Subcutaneous abdominal adipose tissue (tissue), 5 donors: ENCODE measurements around the gene CSF1.

Experiments used
- H3K27ac ChIP-seq: one replicate; pipeline ENCODE4 v1.7.0; 2013; ENCODE audit warnings: low read depth, mild to moderate bottlenecking, inconsistent platforms, low read length, moderate library complexity
- H3K27me3 ChIP-seq, 5 donors: one replicate each; pipeline ENCODE4 v1.7.0; 2013; ENCODE audit warnings: low read length in 5 of 5, inconsistent platforms in 1 of 5; ENCODE audit not compliant: control insufficient read depth in 5 of 5, insufficient read depth in 4 of 5
- H3K36me3 ChIP-seq, 5 donors: one replicate each; pipeline ENCODE4 v1.7.0; 2013; ENCODE audit warnings: low read length in 5 of 5; ENCODE audit not compliant: control insufficient read depth in 5 of 5, insufficient read depth in 5 of 5
- H3K4me1 ChIP-seq, 5 donors: one replicate each; pipeline ENCODE4 v1.7.0; 2013; ENCODE audit warnings: low read length in 5 of 5, mild to moderate bottlenecking in 3 of 5, moderate library complexity in 1 of 5; ENCODE audit not compliant: control insufficient read depth in 5 of 5, insufficient read depth in 5 of 5
- H3K4me3 ChIP-seq, 5 donors: one replicate each; pipeline ENCODE4 v1.7.0; 2013; ENCODE audit warnings: low read length in 5 of 5, low read depth in 1 of 5
- H3K9ac ChIP-seq, 5 donors: one replicate each; pipeline ENCODE4 v1.7.0; 2013; ENCODE audit warnings: low read length in 5 of 5, mild to moderate bottlenecking in 4 of 5, moderate library complexity in 3 of 5
- H3K9me3 ChIP-seq, 5 donors: one replicate each; pipeline ENCODE4 v1.7.0; 2013; ENCODE audit warnings: low read length in 5 of 5; ENCODE audit not compliant: control insufficient read depth in 5 of 5
- donor health status: healthy.
- donor health status: healthy.
- donor health status: healthy.
- donor health status: healthy.
- donor health status: healthy.

CSF1 gene

GRCh38 chr1:109901524-109902145 lies 9.0 kb upstream of the CSF1 start:
- H3K9me3 ChIP-seq, result no peaks in the 10 kb centered on the region
- H3K27me3 ChIP-seq, result no peaks in the 10 kb centered on the region
- no peaks in the 10 kb centered on the region for H3K36me3 ChIP-seq
- H3K4me1 ChIP-seq, result peaks cover 3 to 26% (median 14%) of the 10 kb centered on the region in 5 donors
- no peak overlapping the region for H3K4me3 ChIP-seq
- no peak overlapping the region for H3K9ac ChIP-seq
- no peak overlapping the region for H3K27ac ChIP-seq

DNA sequence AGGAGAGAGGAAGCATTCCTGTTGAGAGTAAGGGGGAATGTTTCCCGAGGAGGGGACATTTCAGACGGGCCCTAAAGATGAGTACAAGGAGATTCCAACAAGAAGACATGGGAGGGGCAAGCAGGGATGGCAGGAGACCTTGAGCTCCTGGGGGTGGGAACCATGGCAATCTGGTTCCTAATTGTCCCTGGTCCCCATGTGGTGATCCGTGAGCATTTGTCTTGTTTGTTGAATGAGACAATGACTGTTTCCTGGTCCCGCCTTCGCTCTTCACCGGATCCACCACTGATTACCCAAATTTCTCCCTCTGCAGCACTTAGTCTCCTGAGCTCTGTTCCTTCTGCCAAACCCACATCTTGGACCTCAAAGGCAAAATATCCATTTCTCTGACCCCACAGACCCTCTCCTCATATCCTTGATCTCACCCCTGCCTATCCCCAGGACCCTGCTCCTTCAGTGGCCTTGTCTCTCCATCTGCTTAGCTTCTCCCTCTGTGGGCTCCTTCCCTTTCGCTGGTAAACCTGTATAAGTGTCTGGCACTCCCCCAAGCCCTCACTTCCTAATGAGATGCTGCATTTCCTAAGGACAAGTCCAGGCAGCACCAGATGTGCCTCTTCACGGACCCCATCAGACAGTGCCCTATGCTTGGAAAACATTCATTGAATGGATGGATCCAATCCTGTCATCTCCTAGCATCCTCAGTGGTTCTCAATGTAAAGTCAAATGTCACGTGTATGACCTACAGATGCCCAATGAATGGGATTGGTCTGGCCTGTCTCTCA lies 8.3 kb upstream of the CSF1 start:
- H3K4me3 ChIP-seq, result no peak overlapping the region
- H3K27me3 ChIP-seq, result no peaks in the 10 kb centered on the region
- H3K36me3 ChIP-seq, result no peaks in the 10 kb centered on the region
- no peak overlapping the region for H3K27ac ChIP-seq
- H3K9ac ChIP-seq, result no peak overlapping the region
- peaks cover 6 to 26% (median 9%) of the 10 kb centered on the region in 5 donors for H3K4me1 ChIP-seq
- H3K9me3 ChIP-seq, result no peaks in the 10 kb centered on the region

DNA sequence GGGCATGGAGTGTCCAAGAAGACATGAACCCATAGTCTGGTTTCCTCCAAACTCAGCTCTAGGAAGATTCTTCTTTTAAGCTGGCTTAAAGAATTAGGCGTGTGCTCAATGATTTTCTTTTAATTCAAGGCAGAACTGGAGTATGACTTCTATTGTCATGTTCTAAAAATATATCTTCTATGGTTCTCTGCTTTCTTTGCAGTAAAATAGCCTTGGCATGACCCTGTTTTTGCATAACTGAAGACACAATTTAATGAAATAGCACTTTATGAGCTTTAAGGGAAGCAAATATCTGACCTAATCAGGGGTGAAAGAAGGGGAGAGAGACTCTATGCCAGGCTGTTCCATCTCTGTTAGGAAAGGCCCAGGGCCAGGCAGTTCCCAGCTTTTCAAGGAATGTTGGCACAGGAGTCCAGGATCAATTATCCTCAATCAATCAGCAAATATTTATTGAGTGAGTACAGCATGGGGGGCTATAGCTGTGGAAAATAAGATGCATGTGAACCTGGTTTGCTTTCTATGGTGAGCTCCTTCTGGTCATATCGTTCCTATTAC lies 7.2 kb upstream of the CSF1 start:
- H3K4me1 ChIP-seq, result peaks cover 6 to 27% (median 9%) of the 10 kb centered on the region in 5 donors
- no peak overlapping the region for H3K9ac ChIP-seq
- no peaks in the 10 kb centered on the region for H3K27me3 ChIP-seq
- H3K4me3 ChIP-seq, result no peak overlapping the region
- H3K27ac ChIP-seq, result no peak overlapping the region
- no peaks in the 10 kb centered on the region for H3K9me3 ChIP-seq
- H3K36me3 ChIP-seq, result no peaks in the 10 kb centered on the region

DNA sequence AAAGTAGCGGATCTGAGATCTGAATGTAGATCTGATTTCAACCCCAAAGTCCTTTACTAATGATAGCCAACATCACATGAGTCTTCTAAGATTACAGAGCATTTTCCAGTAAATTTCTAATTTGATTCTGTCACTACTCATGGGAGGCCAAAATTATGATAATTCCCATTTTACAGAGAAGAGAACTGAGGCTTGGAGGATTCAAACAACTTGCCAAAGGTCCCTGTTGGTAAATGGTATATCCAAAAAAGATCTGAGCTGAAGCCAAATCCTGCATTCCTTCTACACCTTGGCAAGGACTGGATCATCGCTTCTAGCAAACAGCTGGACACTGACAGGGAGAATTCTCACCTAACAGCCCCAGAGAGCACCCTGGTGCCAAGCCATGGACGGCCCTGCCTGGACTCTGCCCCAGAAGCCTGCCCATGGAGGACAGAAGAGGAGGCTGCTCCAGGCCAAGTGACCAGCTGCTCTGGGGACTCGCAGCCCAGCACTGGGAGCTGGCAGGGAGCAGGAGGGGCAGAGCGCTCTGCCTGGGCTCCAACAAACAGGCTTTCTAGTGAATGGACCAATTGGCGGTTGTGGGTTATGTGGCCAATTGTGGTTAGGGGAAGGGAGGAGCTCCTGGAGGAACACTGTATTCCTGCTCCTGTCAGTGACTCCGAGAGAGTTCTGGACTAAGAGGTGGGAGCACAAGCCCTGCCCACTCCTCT lies 6.4 kb upstream of the CSF1 start:
- Histone ChIP-seq H3K27me3 (no peaks in the 10 kb centered on the region), H3K4me3 (no peak overlapping the region), H3K9ac (no peak overlapping the region), H3K4me1 (peaks cover 6 to 26% (median 9%) of the 10 kb centered on the region in 5 donors), H3K36me3 (no peaks in the 10 kb centered on the region), H3K9me3 (no peaks in the 10 kb centered on the region), H3K27ac (no peak overlapping the region)

DNA sequence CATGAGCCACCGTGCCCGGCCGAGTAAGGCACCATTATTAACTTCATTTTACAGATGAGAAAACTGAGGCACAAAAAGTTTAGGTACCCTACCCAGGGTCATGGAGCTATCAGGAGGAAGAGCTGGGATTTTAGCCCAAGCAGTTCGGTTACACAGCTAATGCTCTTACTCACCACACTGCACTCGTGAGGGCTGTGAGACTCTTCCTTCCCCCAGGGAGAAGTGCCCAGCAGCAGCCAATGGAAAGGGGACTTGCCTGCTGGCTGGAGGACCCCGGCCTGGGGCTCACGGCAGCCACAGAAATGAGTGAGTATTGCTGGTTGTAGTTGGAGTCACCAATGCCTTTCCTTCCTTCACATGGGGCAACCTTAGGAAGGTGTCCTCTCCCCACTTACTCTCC lies 5.2 kb upstream of the CSF1 start:
- no peak overlapping the region for H3K4me3 ChIP-seq
- no peak overlapping the region for H3K9ac ChIP-seq
- no peaks in the 10 kb centered on the region for H3K36me3 ChIP-seq
- no peaks in the 10 kb centered on the region for H3K27me3 ChIP-seq
- no peak overlapping the region for H3K27ac ChIP-seq
- H3K9me3 ChIP-seq, result no peaks in the 10 kb centered on the region
- H3K4me1 ChIP-seq, result peaks cover 10 to 36% (median 19%) of the 10 kb centered on the region in 5 donors

GRCh38 chr1:109906160-109906838 lies 4.3 kb upstream of the CSF1 start:
- Histone ChIP-seq H3K4me1 (peaks cover 10 to 39% (median 19%) of the 10 kb centered on the region in 5 donors), H3K9me3 (no peaks in the 10 kb centered on the region), H3K9ac (no peak overlapping the region), H3K4me3 (no peak overlapping the region), H3K36me3 (no peaks in the 10 kb centered on the region), H3K27ac (no peak overlapping the region), H3K27me3 (no peaks in the 10 kb centered on the region)

GRCh38 chr1:109906839-109907180 lies 3.8 kb upstream of the CSF1 start:
- peaks cover 8 to 43% (median 22%) of the 10 kb centered on the region in 5 donors for H3K4me1 ChIP-seq
- H3K27ac ChIP-seq, result no peak overlapping the region

DNA sequence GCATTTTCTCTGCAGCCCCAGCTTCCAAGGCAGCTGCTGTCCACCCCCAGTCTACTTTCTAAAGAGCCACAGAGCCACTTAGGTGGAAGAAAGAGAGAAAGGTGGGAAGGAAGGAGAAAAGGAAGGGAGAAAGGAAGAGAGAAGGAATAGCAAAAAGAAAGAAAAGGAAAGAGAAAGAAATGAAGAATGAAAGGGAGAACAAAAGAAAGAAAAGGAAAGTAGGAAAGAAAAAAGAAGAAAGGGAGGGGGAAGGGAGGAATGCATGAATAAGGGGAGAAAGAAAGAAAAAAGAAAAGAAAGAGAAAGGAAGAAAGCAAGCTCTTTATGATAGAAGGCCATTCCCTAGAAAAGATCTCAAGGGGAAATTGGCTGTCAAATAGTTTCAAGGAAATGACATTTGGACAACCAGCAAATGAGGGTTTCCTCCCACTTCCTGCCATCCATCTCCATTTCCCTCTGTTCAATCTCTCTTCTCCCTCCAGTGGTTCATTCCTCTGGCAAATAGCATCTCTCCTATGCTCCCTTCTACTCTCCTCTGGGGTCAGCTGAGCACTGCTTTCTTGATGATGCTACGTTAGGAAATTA lies 3.4 kb upstream of the CSF1 start:
- peaks cover 7 to 48% (median 26%) of the 10 kb centered on the region in 5 donors for H3K4me1 ChIP-seq

More at GRCh38 chr1:109906839-109907180, 3.8 kb upstream of the CSF1 start:
- no peak overlapping the region for H3K4me3 ChIP-seq
- H3K9ac ChIP-seq, result no peak overlapping the region
- no peaks in the 10 kb centered on the region for H3K36me3 ChIP-seq
- no peaks in the 10 kb centered on the region for H3K9me3 ChIP-seq
- H3K27me3 ChIP-seq, result no peaks in the 10 kb centered on the region

GRCh38 chr1:109908836-109909235 lies 1.8 kb upstream of the CSF1 start:
- Histone ChIP-seq H3K4me1 (peaks cover 11 to 59% (median 42%) of the 10 kb centered on the region in 5 donors), H3K4me3 (no peak overlapping the region), H3K27me3 (no peaks in the 10 kb centered on the region), H3K36me3 (no peaks in the 10 kb centered on the region), H3K9ac (no peak overlapping the region), H3K9me3 (no peaks in the 10 kb centered on the region), H3K27ac (no peak overlapping the region)

More for the DNA sequence above, 3.4 kb upstream of the CSF1 start:
- no peaks in the 10 kb centered on the region for H3K9me3 ChIP-seq
- H3K27me3 ChIP-seq, result no peaks in the 10 kb centered on the region
- no peak overlapping the region for H3K27ac ChIP-seq
- no peak overlapping the region for H3K9ac ChIP-seq
- H3K4me3 ChIP-seq, result no peak overlapping the region
- no peaks in the 10 kb centered on the region for H3K36me3 ChIP-seq
